ENCODE data around the gene TP53BP2. TPM values are rescaled to one million over a fixed set of nuclear protein-coding genes. Genes with fewer than 3 reads are reported as not detected.

The TP53BP2 gene
- total RNA-seq, 2 experiments from 2014 or later = 46.6 to 56.2 TPM

DNA sequence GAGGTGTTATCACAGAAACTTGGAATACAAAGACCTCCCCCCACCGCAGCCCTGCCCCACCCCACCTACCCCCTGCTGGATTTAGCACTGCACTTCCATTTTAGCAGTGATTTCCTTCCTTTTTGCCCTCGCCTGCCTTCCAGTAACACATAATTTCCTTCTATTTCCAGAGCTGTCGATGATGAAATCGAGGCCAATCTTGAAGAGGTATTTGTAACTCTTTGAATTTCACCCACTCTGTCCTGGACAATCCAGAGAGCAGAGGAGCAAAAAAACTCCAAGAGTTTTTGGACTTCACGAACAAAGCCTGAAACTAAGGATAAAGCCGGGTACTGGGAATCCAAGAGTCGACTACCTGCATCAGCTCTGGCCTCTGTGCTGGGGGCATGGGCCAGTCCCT is 84.3 kb downstream of the TP53BP2 start:
- no peak overlapping the region for H3K27ac Mint-ChIP-seq
- POLR2A ChIA-PET = interaction anchor here (0.7 kb wide), 1 partner anchor 77 kb away, joined by 4 read pairs; no protein-coding TSS in a partner anchor
- H3K4me1 Mint-ChIP-seq = no peaks in the 10 kb centered on the region
- DNase-seq (no peak), ATAC-seq (no peak)
- H3K4me3 Mint-ChIP-seq = no peak overlapping the region
- peaks cover 27% of the 10 kb centered on the region for H3K36me3 Mint-ChIP-seq (ENCODE audit: low read depth)
- H3K27me3 Mint-ChIP-seq = no peaks in the 10 kb centered on the region
- CTCF ChIA-PET = interaction anchor here (2.5 kb wide), 1 partner anchor 11 kb away, joined by 17 read pairs; no protein-coding TSS in a partner anchor
- intact Hi-C loops (cut with DNase I, micrococcal nuclease) = no loop called here
- H3K9me3 Mint-ChIP-seq (ENCODE audit: low read depth) = no peaks in the 10 kb centered on the region

DNA sequence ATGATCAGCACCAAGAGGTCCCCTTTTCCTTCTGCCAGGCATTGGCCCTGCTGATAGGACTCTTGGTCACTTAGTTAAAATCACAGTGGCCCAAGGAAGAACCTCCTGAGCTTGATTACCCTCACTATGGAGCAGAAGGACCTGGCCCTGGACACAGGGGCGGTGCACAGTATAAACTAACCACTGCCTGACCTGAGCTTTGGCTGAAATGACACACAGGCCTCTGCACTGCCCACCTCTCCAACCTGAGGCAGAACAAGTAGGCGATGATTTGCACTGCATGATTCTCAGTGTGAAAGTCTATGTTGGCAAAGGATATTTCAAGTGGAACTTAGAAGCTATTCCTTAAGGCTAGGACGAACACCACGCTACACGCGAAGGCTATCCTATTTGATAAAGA is 84.9 kb downstream of the TP53BP2 start:
- POLR2A ChIA-PET = interaction anchor here (0.7 kb wide), 1 partner anchor 76 kb away, joined by 4 read pairs; no protein-coding TSS in a partner anchor
- ATAC-seq (no peak), DNase-seq (no peak)
- H3K36me3 Mint-ChIP-seq (ENCODE audit: low read depth) = peaks cover 23% of the 10 kb centered on the region
- CTCF ChIA-PET = interaction anchor here (2.5 kb wide), 1 partner anchor 11 kb away, joined by 17 read pairs; no protein-coding TSS in a partner anchor
- no peak overlapping the region for H3K4me3 Mint-ChIP-seq
- no peaks in the 10 kb centered on the region for H3K4me1 Mint-ChIP-seq
- H3K9me3 Mint-ChIP-seq (ENCODE audit: low read depth) = no peaks in the 10 kb centered on the region
- H3K27ac Mint-ChIP-seq = no peak overlapping the region
- intact Hi-C loops (cut with DNase I, micrococcal nuclease) = no loop called here
- H3K27me3 Mint-ChIP-seq = no peaks in the 10 kb centered on the region

DNA sequence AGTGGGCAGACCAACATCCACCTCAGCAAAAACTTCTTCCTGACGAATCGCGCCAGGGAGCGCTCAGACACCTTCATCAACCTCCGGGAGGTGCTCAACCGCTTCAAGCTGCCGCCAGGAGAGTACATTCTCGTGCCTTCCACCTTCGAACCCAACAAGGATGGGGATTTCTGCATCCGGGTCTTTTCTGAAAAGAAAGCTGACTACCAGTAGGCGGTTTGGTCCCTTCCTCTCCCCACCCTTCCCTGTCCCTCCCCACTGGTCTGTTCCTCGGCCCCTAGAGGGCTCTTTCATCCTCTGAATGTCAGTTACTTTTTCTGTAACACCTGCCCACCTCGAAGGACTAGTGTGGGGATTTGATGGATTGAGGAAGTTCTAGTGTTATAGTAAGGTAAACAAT is 86.5 kb downstream of the TP53BP2 start:
- Mint-ChIP-seq H3K27ac (no peak overlapping the region), H3K9me3 (ENCODE audit: low read depth) (no peaks in the 10 kb centered on the region), H3K36me3 (ENCODE audit: low read depth) (peaks cover 23% of the 10 kb centered on the region), H3K4me1 (no peaks in the 10 kb centered on the region), H3K27me3 (no peaks in the 10 kb centered on the region), H3K4me3 (no peak overlapping the region)
- no peak for DNase-seq
- ChIA-PET CTCF (interaction anchor here (2.5 kb wide), 1 partner anchor 9 kb away, joined by 17 read pairs; no protein-coding TSS in a partner anchor), POLR2A (interaction anchor here (0.6 kb wide), 1 partner anchor 38 kb away, joined by 3 read pairs; no protein-coding TSS in a partner anchor)
- intact Hi-C loops (cut with DNase I, micrococcal nuclease) = no loop called here
- no peak for ATAC-seq

DNA sequence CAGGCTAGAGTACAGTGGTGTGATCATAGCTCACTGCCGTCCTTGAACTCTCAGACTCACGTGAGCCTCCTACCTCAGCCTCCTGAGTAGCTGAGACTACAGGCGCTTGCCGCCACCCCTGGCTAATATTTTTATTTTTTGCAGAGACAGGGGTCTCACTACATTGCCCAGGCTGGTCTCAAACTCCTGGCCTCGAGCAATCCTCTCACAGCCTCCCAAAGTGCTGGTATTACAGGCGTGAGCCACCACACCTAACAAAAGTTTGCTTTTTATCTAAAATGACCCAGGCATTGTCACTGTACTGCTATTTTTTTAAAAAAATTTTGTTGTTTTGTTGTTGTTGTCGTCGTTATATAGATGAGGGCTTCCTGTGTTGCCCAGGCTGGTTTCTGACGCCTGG is 87.0 kb downstream of the TP53BP2 start:
- DNase-seq (no peak), ATAC-seq (no peak)
- H3K27ac Mint-ChIP-seq = no peak overlapping the region
- no peaks in the 10 kb centered on the region for H3K9me3 Mint-ChIP-seq (ENCODE audit: low read depth)
- no peaks in the 10 kb centered on the region for H3K27me3 Mint-ChIP-seq
- no peak overlapping the region for H3K4me3 Mint-ChIP-seq
- H3K36me3 Mint-ChIP-seq (ENCODE audit: low read depth) = peaks cover 22% of the 10 kb centered on the region
- no peaks in the 10 kb centered on the region for H3K4me1 Mint-ChIP-seq
- intact Hi-C loops (cut with DNase I, micrococcal nuclease) = no loop called here
- POLR2A ChIA-PET = no interaction called here
- CTCF ChIA-PET = interaction anchor here (0.5 kb wide), 2 partner anchors 53 to 480 kb away, joined by 3 read pairs; no protein-coding TSS in a partner anchor

DNA sequence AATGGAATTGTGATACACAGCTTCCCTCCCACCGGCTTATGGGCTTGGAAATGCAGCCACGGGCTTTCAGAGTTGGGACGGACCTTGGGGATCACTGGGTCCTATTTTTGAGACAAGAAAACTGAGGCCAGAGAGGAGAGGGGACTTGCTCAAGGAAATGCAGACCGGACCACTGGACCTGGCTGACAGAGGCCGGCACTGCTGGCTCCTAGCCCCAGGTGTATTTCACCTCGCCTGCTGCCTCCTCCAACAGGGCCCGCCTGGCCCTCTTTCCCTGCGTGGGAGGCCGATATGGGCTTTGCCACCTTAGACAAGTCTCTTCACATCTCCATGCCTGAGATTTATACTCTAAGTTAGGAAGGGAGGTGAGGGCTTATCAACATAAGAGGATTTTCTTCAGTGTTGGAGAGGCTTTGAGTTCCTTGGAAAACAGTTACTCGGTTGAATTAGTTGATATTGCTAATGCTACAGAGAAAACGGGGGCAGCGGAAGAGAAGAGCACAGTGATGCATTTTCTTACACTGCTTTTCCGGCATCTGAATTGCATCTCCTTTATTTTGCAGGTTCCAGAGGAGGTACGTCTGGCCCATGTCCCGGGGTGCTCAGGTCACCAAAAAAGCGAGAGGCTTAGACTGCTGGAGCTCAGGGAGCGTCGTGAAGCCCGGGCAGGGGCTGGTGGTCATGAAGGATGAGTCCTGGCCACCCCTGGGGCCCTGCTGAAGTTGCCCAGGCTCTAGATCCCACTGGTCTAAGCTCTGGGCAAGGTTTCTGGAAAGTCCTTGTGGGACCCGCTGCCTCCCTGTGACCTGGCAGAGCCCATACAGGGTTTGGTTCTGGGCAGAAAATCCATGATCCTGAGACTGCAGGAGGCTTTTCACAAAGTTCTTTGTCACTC is 88.7 kb downstream of the TP53BP2 start:
- peaks cover 16% of the 10 kb centered on the region for H3K36me3 Mint-ChIP-seq (ENCODE audit: low read depth)
- ATAC-seq (no peak), DNase-seq (no peak)
- no peaks in the 10 kb centered on the region for H3K4me1 Mint-ChIP-seq
- H3K27me3 Mint-ChIP-seq = no peaks in the 10 kb centered on the region
- no peaks in the 10 kb centered on the region for H3K9me3 Mint-ChIP-seq (ENCODE audit: low read depth)
- ChIA-PET POLR2A (no interaction called here), CTCF (interaction anchor here (0.6 to 1.3 kb wide), 4 partner anchors 15 to 769 kb away, joined by 3 read pairs; no protein-coding TSS in a partner anchor)
- intact Hi-C loops (cut with DNase I, micrococcal nuclease) = no loop called here
- H3K4me3 Mint-ChIP-seq = no peak overlapping the region
- peak overlapping the region; percentile 19 for H3K27ac Mint-ChIP-seq

DNA sequence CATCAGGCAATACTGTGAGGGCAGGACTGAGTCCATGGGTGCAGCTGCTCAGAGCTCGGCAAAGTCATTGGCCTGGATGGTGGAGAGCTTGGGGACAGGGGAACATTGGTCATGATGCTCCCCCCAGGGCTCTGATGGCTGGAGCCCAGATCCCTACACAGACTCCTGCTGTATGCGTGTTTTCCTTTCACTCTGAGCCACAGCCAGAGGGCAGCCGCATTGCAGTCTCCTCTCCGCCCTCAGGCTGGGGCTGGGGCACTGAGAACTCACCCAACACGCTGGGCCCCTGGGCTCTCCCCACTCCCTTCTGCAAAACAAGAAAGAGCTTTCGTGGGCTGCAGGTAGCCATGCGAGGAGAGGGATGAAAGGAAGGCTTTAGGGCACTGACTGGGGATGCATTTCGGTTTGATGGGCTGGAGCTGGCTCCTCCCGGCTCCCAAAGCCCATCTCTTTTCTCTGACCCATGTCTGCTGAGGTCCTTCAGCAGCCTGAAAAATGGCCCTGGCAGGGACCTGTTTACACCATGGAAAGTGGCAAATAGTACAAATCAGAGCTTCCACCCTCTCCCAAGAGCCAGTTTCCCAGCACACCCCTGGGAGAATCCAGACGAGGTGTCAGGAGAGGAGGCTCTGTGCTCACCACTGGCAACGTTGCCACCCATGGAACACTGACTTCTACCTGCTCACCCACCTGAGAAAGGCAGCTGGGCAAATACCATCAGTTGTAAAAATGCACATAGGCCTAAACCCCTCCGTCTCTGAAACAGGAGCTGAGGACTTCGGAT is 89.6 kb downstream of the TP53BP2 start:
- intact Hi-C loops (cut with DNase I, micrococcal nuclease) = no loop called here
- ChIA-PET POLR2A (no interaction called here), CTCF (interaction anchor here (0.6 to 1.3 kb wide), 2 partner anchors 16 to 58 kb away, joined by 3 read pairs; no protein-coding TSS in a partner anchor)
- no peak overlapping the region for H3K27ac Mint-ChIP-seq
- peaks cover 21% of the 10 kb centered on the region for H3K36me3 Mint-ChIP-seq (ENCODE audit: low read depth)
- no peaks in the 10 kb centered on the region for H3K4me1 Mint-ChIP-seq
- ATAC-seq = no peak
- H3K4me3 Mint-ChIP-seq = no peak overlapping the region
- H3K27me3 Mint-ChIP-seq = no peaks in the 10 kb centered on the region
- no peak for DNase-seq
- H3K9me3 Mint-ChIP-seq (ENCODE audit: low read depth) = no peaks in the 10 kb centered on the region

DNA sequence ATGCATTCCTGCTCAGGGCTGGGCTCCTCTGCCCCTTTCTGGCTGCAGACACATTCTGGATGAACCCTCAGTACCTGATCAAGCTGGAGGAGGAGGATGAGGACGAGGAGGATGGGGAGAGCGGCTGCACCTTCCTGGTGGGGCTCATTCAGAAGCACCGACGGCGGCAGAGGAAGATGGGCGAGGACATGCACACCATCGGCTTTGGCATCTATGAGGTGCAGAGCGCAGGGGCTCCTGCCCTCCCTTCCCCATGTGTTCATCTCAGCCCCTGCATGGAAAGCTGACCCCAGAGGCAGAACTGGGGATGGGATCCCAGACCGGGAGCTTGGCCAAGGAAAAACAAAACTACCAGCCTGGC is 90.3 kb downstream of the TP53BP2 start:
- ATAC-seq = no peak

DNA sequence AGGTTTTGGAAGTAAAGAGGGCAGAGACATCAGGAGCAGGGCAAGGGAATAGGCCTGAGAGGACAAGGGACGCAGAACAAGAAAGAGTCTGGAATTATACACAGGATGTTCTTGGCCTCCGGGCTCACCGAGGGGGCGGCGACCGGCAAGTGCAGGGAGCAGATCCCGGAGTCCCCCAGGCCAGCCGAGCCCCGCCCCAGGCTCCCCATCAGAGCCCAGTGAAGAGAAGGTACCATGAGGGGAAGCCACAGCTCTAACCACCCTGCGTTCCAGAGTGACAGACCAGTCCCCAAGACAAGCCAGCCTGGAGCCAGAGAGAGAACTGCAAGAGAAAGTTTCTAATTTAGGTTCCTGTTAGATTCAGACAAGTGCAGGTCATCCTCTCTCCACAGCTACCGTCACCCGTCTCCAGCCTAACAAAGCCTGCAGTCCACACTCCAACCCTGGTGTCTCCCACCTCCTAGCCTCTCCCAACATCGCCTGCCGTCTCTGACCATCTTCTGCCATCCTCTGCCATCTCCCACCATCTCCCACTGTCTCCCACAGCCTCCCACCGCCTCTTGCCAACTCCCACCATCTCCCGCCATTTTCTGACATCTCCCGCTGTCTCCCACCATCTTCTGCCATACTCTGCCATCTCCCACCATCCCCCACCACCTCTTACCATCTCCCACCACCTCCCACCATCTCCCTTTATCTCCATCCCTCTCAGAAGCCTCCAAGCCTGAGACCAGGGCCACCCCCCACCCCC is 90.9 kb downstream of the TP53BP2 start:
- no peaks in the 10 kb centered on the region for H3K27me3 Mint-ChIP-seq
- ChIA-PET POLR2A (no interaction called here), CTCF (no interaction called here)
- no peak for ATAC-seq
- no peaks in the 10 kb centered on the region for H3K9me3 Mint-ChIP-seq (ENCODE audit: low read depth)
- H3K27ac Mint-ChIP-seq = no peak overlapping the region
- no peaks in the 10 kb centered on the region for H3K4me1 Mint-ChIP-seq
- intact Hi-C loops (cut with DNase I, micrococcal nuclease) = no loop called here
- no peak overlapping the region for H3K4me3 Mint-ChIP-seq
- peaks cover 23% of the 10 kb centered on the region for H3K36me3 Mint-ChIP-seq (ENCODE audit: low read depth)
- DNase-seq = no peak

More for the DNA sequence above, 90.3 kb downstream of the TP53BP2 start:
- no peak for DNase-seq
- POLR2A ChIA-PET = no interaction called here
- intact Hi-C loops (cut with DNase I, micrococcal nuclease) = no loop called here
- no peak overlapping the region for H3K4me3 Mint-ChIP-seq
- H3K4me1 Mint-ChIP-seq = no peaks in the 10 kb centered on the region
- H3K36me3 Mint-ChIP-seq (ENCODE audit: low read depth) = peaks cover 21% of the 10 kb centered on the region
- H3K27me3 Mint-ChIP-seq = no peaks in the 10 kb centered on the region
- no peaks in the 10 kb centered on the region for H3K9me3 Mint-ChIP-seq (ENCODE audit: low read depth)
- CTCF ChIA-PET = interaction anchor here (1.3 kb wide), 1 partner anchor 57 kb away, joined by 3 read pairs; no protein-coding TSS in a partner anchor
- H3K27ac Mint-ChIP-seq = no peak overlapping the region

DNA sequence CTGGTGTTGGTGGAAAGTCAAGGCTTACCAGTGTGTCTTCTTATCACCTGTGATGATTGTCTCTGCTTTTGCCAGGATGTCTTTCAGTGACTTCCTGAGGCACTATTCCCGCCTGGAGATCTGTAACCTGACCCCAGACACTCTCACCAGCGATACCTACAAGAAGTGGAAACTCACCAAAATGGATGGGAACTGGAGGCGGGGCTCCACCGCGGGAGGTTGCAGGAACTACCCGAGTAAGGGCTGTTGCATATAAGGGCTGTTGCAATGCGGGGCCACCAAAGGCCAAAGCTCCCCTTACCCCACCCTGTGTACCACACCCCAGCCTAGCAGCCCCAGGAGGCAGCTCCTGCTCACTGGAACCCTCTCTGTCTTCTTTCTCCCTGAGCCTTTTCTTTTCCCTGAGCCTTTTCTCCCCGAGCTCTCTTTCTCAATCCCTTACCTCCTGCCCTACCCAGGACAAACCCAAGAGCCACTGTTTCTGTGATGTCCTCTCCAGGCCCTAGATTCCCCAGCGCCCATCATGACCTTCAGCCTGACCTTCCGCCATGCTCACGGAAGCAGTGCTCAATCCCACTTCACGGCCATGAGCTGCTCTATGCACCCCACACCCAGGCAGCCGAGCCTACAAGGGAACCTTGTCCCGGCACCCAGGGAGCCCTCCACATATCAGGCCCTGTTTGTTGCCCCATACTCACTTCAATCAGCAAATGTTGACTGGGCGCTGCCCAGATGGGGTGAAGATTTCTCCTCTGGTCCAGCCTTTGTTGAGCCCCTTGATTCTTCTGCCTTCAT is 92.8 kb downstream of the TP53BP2 start:
- ChIA-PET CTCF (interaction anchor here (0.5 to 6.4 kb wide), 4 partner anchors 15 to 56 kb away, joined by 3 to 95 read pairs (median 6); no protein-coding TSS in a partner anchor), POLR2A (no interaction called here)
- Mint-ChIP-seq H3K4me1 (peaks cover 7% of the 10 kb centered on the region), H3K36me3 (ENCODE audit: low read depth) (peaks cover 22% of the 10 kb centered on the region), H3K9me3 (ENCODE audit: low read depth) (no peaks in the 10 kb centered on the region), H3K4me3 (no peak overlapping the region), H3K27me3 (no peaks in the 10 kb centered on the region), H3K27ac (no peak overlapping the region)
- ATAC-seq (no peak), DNase-seq (no peak)
- intact Hi-C loops (cut with DNase I, micrococcal nuclease) = no loop called here

DNA sequence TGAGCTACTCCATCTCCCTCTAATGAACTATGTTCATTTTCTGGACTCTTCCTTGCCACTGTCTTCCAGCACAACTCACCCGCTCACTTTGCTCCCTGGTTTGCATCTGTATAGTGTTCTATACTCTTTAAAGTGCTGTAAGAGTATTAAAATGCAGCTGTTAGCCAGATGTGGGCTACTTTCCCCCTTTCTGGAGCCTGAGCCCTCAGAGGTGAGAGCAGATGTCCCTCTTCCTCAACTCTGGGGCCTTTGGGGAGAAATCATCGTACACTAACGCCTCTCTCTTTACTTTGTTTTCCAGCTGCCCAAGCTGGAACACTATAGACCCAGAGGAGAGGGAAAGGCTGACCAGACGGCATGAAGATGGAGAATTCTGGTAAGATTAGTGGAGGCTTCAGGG is 94.1 kb downstream of the TP53BP2 start:
- ATAC-seq = no peak
- POLR2A ChIA-PET = no interaction called here
- CTCF ChIA-PET = interaction anchor here (0.7 to 6.4 kb wide), 9 partner anchors 9 to 64 kb away, joined by 3 to 95 read pairs (median 6); no protein-coding TSS in a partner anchor
- Mint-ChIP-seq H3K9me3 (ENCODE audit: low read depth) (no peaks in the 10 kb centered on the region), H3K36me3 (ENCODE audit: low read depth) (peaks cover 27% of the 10 kb centered on the region), H3K27me3 (no peaks in the 10 kb centered on the region), H3K27ac (no peak overlapping the region), H3K4me1 (peaks cover 14% of the 10 kb centered on the region), H3K4me3 (no peak overlapping the region)
- no peak for DNase-seq
- intact Hi-C loops (cut with DNase I, micrococcal nuclease) = no loop called here
